ENCODE data around the gene ITGBL1.

ITGBL1 gene

DNA sequence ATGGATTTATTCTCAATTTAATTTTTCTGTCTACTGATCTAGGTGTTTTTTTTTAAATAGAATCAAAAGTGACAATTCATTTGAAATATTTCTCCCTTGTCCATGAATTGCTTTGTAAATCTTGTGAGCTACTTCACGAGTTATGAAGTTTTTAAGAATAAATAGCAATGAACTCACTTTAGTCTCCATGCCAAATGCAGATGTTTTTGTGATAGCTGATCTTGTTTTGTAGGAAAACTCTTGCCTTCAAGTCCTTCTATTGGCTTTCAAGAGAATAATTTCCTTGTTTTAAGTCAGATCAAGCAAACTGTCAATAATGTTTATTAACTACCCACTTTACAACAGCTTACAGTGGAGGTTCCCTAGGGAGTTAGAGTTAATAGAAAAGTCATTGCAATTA lies 99.8 kb downstream of the ITGBL1 start:
- H3K36me3 ChIP-seq = no peaks in the 10 kb centered on the region
- TF ChIP-seq CTCF (IDR thresholded peaks at IDR 0.05; ENCODE audit: low read depth, low read length) = no peak
- DNase-seq = no peak
- H3K27me3 ChIP-seq = peaks cover 2% of the 10 kb centered on the region; the same call in 1 of the 2 replicates
- H3K4me1 ChIP-seq = no peaks in the 10 kb centered on the region
- no peak overlapping the region for H3K4me3 ChIP-seq (ENCODE audit: low read depth, low read length)
- no peaks in the 10 kb centered on the region for H3K9me3 ChIP-seq

DNA sequence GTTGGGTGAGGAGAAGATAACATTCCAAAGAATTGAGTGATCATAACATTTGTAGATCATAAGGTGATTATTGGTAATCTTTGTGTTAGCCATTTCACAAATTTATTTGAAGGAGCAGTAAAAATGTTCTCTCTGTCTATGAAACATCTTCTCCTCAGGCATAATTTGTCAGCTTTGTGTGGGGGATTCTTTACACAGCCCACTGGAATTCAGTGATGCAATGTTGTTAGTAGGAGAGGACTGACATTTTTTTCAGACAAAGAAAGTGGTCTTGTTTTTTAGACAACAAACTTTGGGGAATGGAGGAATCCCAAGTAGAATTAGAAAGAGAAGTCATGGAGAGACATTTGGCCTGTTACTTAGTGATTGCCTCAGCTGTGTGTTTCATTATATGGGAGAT lies 100.3 kb downstream of the ITGBL1 start:
- no peak for TF ChIP-seq CTCF (IDR thresholded peaks at IDR 0.05; ENCODE audit: low read depth, low read length)
- Histone ChIP-seq H3K9me3 (no peaks in the 10 kb centered on the region), H3K36me3 (no peaks in the 10 kb centered on the region), H3K4me1 (no peaks in the 10 kb centered on the region), H3K4me3 (ENCODE audit: low read depth, low read length) (no peak overlapping the region), H3K27me3 (peaks cover 2% of the 10 kb centered on the region; the same call in 1 of the 2 replicates)
- DNase-seq = no peak

- no peak for DNase-seq
- Histone ChIP-seq H3K4me3 (ENCODE audit: low read depth, low read length) (no peak overlapping the region), H3K9me3 (no peaks in the 10 kb centered on the region; the same call in 1 of the 2 replicates), H3K27me3 (peaks cover 7% of the 10 kb centered on the region), H3K4me1 (no peaks in the 10 kb centered on the region), H3K36me3 (no peaks in the 10 kb centered on the region)
- no peak for TF ChIP-seq CTCF (IDR thresholded peaks at IDR 0.05; ENCODE audit: low read depth, low read length)
Observed at GRCh38 chr13:101554420-101555125, 102.1 kb downstream of the ITGBL1 start.

GRCh38 chr13:101555610-101556009 lies 103.1 kb downstream of the ITGBL1 start:
- Histone ChIP-seq H3K9me3 (no peaks in the 10 kb centered on the region; the same call in 1 of the 2 replicates), H3K36me3 (no peaks in the 10 kb centered on the region), H3K27me3 (peaks cover 16% of the 10 kb centered on the region), H3K4me3 (ENCODE audit: low read depth, low read length) (no peak overlapping the region), H3K4me1 (no peaks in the 10 kb centered on the region)
- no peak for TF ChIP-seq CTCF (IDR thresholded peaks at IDR 0.05; ENCODE audit: low read depth, low read length)
- DNase-seq = no peak

DNA sequence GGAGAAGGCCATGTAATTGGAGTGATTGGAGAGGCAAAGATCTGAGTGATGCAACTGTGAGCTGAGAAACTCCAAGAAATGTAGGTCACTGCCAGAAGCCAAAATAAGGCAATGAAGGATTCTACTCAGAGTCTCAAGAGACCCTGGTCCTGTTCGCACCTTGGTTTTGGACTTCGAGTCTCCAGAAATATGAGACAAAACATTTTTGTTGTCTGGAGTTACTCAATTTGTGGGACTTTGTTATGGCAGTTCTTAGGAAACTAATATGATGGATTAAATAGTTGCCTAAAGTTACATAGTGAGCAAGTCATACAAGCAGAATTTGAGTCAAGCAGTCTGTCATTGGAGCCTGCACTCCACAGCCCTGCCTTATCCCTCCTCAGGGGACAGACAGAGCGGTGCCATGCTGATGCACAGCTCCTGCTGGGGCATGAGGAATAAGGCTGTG lies 104.2 kb downstream of the ITGBL1 start:
- TF ChIP-seq CTCF (IDR thresholded peaks at IDR 0.05; ENCODE audit: low read depth, low read length) = no peak
- no peak for DNase-seq
- no peak overlapping the region for H3K4me3 ChIP-seq (ENCODE audit: low read depth, low read length)

GRCh38 chr13:101565317-101565716 lies 112.8 kb downstream of the ITGBL1 start:
- peaks cover 9% of the 10 kb centered on the region for H3K27me3 ChIP-seq
- H3K36me3 ChIP-seq = no peaks in the 10 kb centered on the region
- no peaks in the 10 kb centered on the region for H3K4me1 ChIP-seq
- no peak for TF ChIP-seq CTCF (IDR thresholded peaks at IDR 0.05; ENCODE audit: low read depth, low read length)
- no peaks in the 10 kb centered on the region for H3K9me3 ChIP-seq
- no peak overlapping the region for H3K4me3 ChIP-seq (ENCODE audit: low read depth, low read length)
- no peak for DNase-seq

More for the DNA sequence above, 104.2 kb downstream of the ITGBL1 start:
- Histone ChIP-seq H3K4me1 (no peaks in the 10 kb centered on the region), H3K36me3 (no peaks in the 10 kb centered on the region), H3K9me3 (no peaks in the 10 kb centered on the region; the same call in 1 of the 2 replicates), H3K27me3 (peaks cover 21% of the 10 kb centered on the region)
